NOMO-1 treated with dmso at 0.1 percent for 144 hours (cell line): ENCODE results near the gene MYOT.
"Not testable (repeated sequence)": the region's sequence is repeated elsewhere in the genome, so short reads cannot be mapped to it uniquely, and the experiment has no call there.

Experiments used
- DNase-seq: peaks from one replicate; lab custom pipeline; 2025; ENCODE audit not compliant: unreplicated experiment; lab: John Stamatoyannopoulos, UW

Gene MYOT

GRCh38 chr5:137853165-137853564, 14.5 kb upstream of the MYOT start:
- DNase-seq: not testable (repeated sequence)

DNA sequence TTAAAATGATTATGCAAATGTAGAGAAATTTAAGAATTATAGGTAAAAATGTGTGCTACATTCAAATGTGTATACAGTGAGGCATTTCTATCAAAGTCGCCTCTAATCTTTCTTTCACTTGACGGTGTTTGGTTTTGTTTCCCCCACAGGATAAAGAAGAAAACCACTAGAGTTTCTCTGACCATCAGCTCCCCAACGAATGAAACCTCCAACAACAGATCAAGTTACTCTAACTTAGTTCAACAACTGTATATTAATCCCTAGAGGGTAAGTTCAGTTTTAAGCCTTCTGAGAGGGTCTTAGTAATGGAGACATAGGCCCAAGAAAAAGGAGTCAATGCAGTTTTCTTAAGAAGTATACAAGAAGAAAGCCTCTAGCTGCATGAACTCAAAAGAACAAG, 11.5 kb upstream of the MYOT start:
- DNase-seq: no peak

GRCh38 chr5:137856916-137857862, 10.5 kb upstream of the MYOT start:
- DNase-seq: no peak

DNA sequence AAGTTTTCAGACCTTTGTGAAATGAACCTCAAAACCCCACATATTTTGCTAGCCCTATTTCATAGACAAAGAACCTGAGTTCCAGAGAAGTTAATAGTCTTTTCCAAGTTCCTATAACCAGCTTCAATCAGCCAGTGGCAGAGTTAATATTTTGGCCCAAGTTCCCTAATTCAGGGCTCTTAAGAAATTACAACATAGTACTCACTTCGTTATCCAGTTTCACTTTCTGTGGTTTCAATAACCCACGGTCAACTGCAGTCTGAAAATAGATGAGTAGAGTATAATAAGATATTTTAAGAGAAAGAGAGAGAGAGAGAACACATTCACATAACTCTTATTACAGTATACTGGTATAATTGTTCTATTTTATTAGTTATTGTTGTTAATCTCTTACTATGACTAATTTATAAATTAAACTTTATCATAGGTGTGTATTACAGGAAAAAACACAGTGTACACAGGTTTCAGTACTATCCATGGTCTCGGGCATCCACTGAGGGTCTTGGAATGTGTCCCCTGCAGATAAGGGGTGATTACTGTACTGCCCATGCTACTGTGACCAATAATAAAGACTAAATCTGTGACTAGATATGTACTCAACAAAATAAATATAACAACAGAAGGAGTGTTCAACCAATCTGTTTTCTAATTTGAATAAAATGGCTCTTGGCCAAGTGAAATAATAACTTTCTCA, 9.3 kb upstream of the MYOT start:
- DNase-seq: peak; percentile 78

- DNase-seq: no peak
Observed at GRCh38 chr5:137858954-137859353, 8.7 kb upstream of the MYOT start.

- DNase-seq: no peak
Observed at GRCh38 chr5:137862251-137862650, 5.4 kb upstream of the MYOT start.

GRCh38 chr5:137863653-137864052, 4.0 kb upstream of the MYOT start:
- not testable (repeated sequence) for DNase-seq

- DNase-seq: no peak
Observed at GRCh38 chr5:137866541-137867388, 895 bp upstream of the MYOT start.

DNA sequence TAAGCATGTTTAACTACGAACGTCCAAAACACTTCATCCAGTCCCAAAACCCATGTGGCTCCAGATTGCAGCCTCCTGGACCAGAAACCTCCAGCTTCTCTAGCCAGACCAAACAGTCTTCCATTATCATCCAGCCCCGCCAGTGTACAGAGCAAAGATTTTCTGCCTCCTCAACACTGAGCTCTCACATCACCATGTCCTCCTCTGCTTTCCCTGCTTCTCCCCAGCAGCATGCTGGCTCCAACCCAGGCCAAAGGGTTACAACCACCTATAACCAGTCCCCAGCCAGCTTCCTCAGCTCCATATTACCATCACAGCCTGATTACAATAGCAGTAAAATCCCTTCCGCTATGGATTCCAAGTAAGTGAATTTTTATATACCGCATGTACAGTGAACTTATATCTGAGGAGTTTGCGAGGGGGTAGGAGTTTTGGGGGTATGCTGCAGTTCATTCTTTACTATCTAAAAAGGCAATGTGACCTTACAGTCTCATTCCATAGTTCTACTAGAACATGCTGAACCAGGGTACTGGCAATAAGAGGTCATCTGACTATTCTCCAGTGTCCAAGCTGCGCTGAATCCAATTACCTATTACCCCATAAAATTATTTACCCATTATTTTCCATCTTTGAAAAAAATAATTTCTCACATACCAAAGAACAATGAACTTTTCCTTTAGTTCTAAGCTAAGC, 3.1 kb downstream of the MYOT start:
- DNase-seq: no peak

DNA sequence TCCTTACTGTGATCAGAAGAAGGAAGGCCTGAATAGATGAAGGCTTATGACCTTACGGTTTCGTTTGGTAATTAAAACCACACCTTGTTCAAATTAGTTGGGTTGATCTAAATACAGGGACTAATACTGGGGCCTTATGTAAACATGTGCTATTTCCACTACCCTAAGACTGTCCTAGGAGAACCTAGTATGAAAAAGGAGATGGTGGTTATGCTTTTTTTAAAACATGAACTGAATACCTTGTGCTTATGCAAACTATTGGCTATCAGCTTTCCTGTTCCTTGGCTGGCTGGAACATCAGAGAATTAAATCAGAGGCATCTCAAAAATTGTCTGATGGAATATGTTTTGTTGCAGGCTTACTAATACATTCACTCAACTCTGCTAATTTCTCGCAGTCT, 3.9 kb downstream of the MYOT start:
- no peak for DNase-seq

- DNase-seq: no peak
Observed at GRCh38 chr5:137872466-137872865, 4.8 kb downstream of the MYOT start.

DNA sequence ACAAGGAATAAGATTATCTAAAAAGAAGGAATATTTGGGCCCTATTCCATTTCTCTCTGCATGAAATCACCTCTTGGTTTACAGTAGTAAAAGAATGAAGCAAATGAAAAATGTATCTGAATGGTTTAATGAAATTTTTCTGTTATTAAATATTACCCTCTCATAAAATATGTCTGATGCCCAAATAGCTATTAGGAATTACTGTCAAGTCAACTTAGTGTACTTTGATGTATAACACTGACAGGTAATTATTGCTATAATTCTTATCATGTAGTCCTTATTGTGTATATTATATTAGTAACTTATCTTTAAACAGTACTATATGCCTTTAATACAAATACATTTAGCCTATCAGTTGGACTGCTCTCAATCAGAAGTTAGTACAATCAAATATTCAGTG, 8.4 kb downstream of the MYOT start:
- no peak for DNase-seq

GRCh38 chr5:137880313-137880712, 12.7 kb downstream of the MYOT start:
- no peak for DNase-seq

- no peak for DNase-seq
Observed at GRCh38 chr5:137887831-137888230, 20.2 kb downstream of the MYOT start.

DNA sequence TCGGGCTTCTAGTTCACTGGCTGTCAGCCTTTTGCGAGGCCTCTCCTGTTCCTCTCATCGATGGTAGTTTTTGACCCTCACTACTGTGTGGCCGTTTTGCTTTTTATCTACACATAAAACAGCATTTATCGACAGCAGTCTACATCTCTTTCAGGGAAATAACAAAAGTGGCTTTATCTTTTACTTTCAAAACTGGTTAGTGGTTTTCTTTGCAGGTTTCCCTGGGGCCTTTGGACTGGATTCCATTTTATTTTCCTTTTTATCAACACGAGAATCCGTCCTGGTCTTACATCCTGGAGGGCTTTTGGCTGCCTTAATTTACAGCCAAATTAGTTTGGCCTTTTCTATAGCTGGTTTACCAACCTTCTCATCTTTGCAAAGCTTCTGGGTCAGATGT, 20.8 kb downstream of the MYOT start:
- no peak for DNase-seq

DNA sequence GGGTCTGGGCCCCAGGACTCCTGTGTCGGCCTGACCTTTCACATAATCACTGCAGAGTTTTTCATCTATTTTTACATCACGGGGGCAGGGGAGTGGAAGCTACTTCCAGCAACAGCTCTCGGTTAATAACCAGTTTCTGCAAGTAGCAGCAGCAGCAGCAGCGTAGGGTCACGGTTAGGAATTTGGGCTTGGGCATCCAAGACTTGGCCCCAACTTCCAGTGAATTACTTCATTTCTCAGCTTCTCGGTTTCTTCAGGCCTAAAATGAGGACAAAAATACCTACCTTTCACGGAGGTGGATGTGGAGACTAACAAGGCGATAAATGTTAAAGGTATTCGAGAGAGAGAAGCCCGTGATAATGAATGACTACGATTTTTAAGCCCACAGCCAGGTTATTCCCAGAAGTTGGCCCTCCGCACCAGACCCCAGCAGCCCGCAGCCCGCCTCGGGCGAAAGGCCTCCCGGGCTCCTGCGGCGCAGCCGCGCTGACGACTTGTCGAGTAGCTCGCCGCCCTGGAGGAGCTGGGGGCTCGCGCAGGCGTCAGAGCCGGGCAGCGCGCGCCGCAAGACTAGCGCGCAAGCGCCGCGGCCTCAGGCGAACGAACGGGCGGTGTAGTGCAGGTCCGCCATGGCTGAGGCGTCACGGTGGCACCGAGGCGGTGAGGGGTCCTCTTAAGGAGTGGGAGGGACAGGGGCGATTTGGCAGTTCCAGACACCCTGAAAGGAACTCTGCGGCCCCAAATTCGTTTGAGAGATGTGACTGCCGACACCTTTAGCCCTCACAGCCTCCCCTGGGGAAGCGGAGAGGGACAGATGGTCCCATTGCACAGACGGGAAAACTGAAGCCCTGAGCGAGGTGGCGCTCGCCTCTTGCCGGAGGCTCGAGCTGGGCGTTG, 21.5 kb downstream of the MYOT start, which contains the start of gene PKD2L2:
Gene PKD2L2 (plus strand): TSS at position 595 of the 897 bp plus-strand sequence. CDS start 35 bp downstream, at position 630.
- peak; percentile 76 for DNase-seq

DNA sequence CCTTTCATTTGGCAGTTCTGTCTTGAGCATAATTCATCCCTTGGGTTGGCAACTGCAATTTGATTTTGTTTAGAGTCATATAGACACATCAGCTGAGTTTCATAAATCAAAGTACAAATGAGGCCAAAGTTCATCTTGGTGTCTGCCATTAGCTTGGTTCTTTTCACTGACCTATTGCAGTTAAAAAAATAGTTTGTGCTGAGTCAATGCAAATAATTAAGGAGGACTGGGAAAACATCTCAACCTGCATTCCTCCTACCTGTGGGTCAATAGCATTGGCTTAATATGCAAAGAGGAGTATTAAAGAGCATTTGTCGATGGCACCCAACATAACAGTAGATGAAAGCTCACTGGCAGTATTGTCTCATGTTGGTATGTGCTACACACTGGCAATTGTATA, 23.2 kb downstream of the MYOT start:
- no peak for DNase-seq

- DNase-seq: no peak
Observed at GRCh38 chr5:137891849-137892248, 24.2 kb downstream of the MYOT start.

- no peak for DNase-seq
Observed at GRCh38 chr5:137894586-137894985, 26.9 kb downstream of the MYOT start.

- no peak for DNase-seq
Observed at GRCh38 chr5:137896560-137896959, 28.9 kb downstream of the MYOT start.
